ENCODE data around the gene ABCF2. TPM values are rescaled to one million over a fixed set of nuclear protein-coding genes. Genes with fewer than 3 reads are reported as not detected.

ABCF2 gene
- total and polyA plus RNA-seq, 2 donors from 2014 or later: 22.5 to 30.8 TPM

- H3K36me3 ChIP-seq (ENCODE audit: control insufficient read depth in 2 of 3, insufficient read depth in 3 of 3, low read length in 3 of 3): no peaks in the 10 kb centered on the region
- no peak overlapping the region for H3K4me3 ChIP-seq (ENCODE audit: low read length in 3 of 3)
- no peaks in the 10 kb centered on the region for H3K27me3 ChIP-seq (ENCODE audit: control insufficient read depth, insufficient read depth, low read length)
- no peaks in the 10 kb centered on the region for H3K9me3 ChIP-seq (ENCODE audit: control insufficient read depth in 2 of 3, insufficient read depth in 1 of 3, low read length in 3 of 3)
- no peaks in the 10 kb centered on the region for H3K4me1 ChIP-seq (ENCODE audit: control insufficient read depth in 2 of 3, insufficient read depth in 2 of 3, low read depth in 1 of 3, low read length in 3 of 3)
- H3K9ac ChIP-seq (ENCODE audit: low read length in 3 of 3): no peak overlapping the region
- no peak overlapping the region for H3K27ac ChIP-seq (ENCODE audit: low read depth in 2 of 2, low read length in 2 of 2)
- FAIRE-seq (no peak), DNase-seq (no peak)
- intact Hi-C loops (cut with DNase I): no loop called here
- TF ChIP-seq CTCF (IDR thresholded peaks at IDR 0.05; ENCODE audit: borderline replicate concordance, extremely low read depth, insufficient read depth): no peak
These were observed 35.5 kb downstream of the ABCF2 start for GRCh38 chr7:151191544-151191943.

- no peak for DNase-seq
- FAIRE-seq: no peak
- H3K36me3 ChIP-seq (ENCODE audit: control insufficient read depth in 2 of 3, insufficient read depth in 3 of 3, low read length in 3 of 3): no peaks in the 10 kb centered on the region
- no peak overlapping the region for H3K27ac ChIP-seq (ENCODE audit: low read depth in 2 of 2, low read length in 2 of 2)
- H3K4me1 ChIP-seq (ENCODE audit: control insufficient read depth in 2 of 3, insufficient read depth in 2 of 3, low read depth in 1 of 3, low read length in 3 of 3): no peaks in the 10 kb centered on the region
- no peak overlapping the region for H3K4me3 ChIP-seq (ENCODE audit: low read length in 3 of 3)
- H3K27me3 ChIP-seq (ENCODE audit: control insufficient read depth, insufficient read depth, low read length): no peaks in the 10 kb centered on the region
- no peaks in the 10 kb centered on the region for H3K9me3 ChIP-seq (ENCODE audit: control insufficient read depth in 2 of 3, insufficient read depth in 1 of 3, low read length in 3 of 3)
- intact Hi-C loops (cut with DNase I): no loop called here
- no peak for TF ChIP-seq CTCF (IDR thresholded peaks at IDR 0.05; ENCODE audit: borderline replicate concordance, extremely low read depth, insufficient read depth)
- H3K9ac ChIP-seq (ENCODE audit: low read length in 3 of 3): no peak overlapping the region
These were observed 38.0 kb downstream of the ABCF2 start for GRCh38 chr7:151189038-151189437.

- Histone ChIP-seq H3K9me3 (ENCODE audit: control insufficient read depth in 2 of 3, insufficient read depth in 1 of 3, low read length in 3 of 3) (no peaks in the 10 kb centered on the region), H3K27me3 (ENCODE audit: control insufficient read depth, insufficient read depth, low read length) (no peaks in the 10 kb centered on the region), H3K9ac (ENCODE audit: low read length in 3 of 3) (no peak overlapping the region), H3K27ac (ENCODE audit: low read depth in 2 of 2, low read length in 2 of 2) (no peak overlapping the region), H3K4me1 (ENCODE audit: control insufficient read depth in 2 of 3, insufficient read depth in 2 of 3, low read depth in 1 of 3, low read length in 3 of 3) (no peaks in the 10 kb centered on the region), H3K36me3 (ENCODE audit: control insufficient read depth in 2 of 3, insufficient read depth in 3 of 3, low read length in 3 of 3) (no peaks in the 10 kb centered on the region), H3K4me3 (ENCODE audit: low read length in 3 of 3) (no peak overlapping the region)
- no peak for TF ChIP-seq CTCF (IDR thresholded peaks at IDR 0.05; ENCODE audit: borderline replicate concordance, extremely low read depth, insufficient read depth)
- intact Hi-C loops (cut with DNase I): no loop called here
- no peak for FAIRE-seq
- DNase-seq: no peak
These were observed 38.8 kb downstream of the ABCF2 start for GRCh38 chr7:151188252-151188542.

All from kidney (tissue), 14 donors.